HG03135 (cell line): ENCODE data around the gene ABHD17A.

Experiments
- ATAC-seq: cut with Tn5 transposase; IDR thresholded peaks from one replicate; pipeline ENCODE4 v1.9.1; 2021; ENCODE audit warnings: mild to moderate bottlenecking, moderate library complexity; ENCODE audit not compliant: unreplicated experiment

ABHD17A gene

DNA sequence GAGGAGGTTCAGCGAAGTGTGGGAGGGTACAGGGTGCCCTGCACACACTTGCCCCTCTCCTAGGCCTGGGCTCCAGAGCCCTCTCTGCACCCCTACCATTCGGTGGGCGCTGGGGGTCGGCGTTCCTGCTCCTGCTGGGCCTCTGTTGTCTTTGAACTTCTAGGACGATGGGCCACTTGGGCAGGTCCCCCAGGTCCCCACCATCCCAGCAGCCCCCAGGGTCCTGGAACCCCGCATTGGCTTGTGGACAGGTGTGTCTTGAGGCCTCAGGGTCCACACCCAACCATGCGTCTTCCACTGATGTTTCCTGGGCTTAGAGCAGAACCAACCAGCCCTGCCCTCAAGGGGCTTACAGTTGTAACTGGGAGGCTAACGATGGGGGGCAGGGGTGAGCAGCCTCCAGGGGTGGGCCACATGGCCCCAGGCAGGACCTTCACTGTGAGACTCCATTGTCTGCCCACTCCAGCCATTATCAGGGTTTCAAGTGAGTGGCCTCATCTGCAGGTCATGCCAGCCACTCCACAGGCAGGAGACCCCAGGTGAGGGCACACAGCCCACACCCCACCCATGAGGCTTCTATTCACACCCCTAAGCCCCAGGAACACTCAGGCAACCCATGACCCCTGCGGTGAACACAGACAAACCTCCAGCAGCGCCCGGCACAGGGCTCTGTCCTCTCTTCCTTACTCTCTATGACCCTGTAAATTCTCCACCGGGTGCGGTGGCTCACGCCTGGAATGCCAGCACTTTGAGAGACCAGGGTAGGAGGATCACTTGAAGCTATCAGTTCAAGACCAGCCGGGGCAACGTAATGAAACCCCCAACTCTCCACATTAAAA is 19.9 kb downstream of the ABHD17A start:
- no peak for ATAC-seq

- ATAC-seq = peak; percentile 33
Observed at GRCh38 chr19:1864480-1865171, 20.7 kb downstream of the ABHD17A start.

GRCh38 chr19:1863638-1864479 is 21.4 kb downstream of the ABHD17A start:
- ATAC-seq = peak; percentile 51

DNA sequence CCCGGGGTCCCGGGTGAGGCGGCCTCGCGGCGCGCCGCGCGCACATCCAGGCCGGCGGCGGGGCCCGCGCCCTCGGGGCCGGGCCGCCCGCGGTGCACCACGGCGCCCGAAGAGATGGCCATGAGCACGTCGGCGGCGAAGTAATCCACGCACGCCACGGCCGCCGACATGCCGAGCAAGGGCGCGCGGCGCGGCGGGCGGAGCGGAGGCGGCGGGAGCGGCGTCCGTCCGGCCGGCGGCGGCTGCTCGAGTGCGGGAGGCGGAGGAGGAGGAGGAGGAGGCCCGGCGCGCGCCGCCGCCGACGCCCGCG is 22.0 kb downstream of the ABHD17A start, which contains the start of gene KLF16:
TSS of gene KLF16 (minus strand) at position 252 of the 310 bp plus-strand sequence. CDS start at position 170, 82 bp downstream.
- ATAC-seq = no peak

DNA sequence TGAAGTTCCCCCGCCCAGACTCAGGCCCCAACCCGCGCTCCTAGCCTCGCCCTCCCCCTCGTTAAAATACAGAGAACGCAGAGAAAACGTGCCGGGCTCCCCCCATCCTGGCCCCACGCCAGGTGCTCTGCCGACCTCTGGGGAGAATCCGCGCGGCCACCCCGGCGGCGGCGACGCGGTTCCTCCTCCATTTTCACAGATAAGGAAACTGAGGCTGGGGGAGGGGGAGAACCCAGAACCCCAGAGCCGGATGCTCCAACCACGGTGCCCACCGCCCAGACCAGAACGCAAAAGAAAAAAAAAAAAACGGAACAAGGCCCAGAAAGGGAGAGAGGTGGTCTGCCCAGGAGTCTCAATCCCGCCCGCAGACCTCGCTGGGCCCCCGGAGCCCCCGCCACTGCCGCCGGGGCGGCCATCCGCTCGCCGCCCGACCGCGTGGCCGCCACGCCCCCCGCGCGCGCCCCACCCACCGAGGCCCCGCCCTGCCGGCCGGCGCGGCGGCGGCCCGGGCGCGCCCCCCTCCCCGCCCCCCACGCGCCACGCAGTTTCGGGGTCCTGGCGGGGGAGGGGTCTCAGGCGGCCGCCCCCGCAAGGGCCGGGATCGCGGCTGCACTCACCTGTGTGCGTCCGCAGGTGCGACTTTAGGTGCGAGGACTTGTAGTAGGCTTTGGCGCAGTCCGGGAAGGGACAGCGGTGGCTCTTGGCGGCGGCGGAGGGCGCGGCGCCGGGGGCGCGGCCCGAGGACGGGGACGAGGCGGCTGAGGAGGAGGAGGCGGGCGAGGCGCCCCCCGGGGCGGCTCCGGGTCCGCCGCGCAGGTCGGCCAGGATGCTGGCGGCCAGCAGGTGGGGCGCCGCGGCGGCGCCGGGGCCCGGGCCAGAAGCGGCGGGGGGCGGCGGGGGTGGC is 22.6 kb downstream of the ABHD17A start:
- peak; percentile 0 for ATAC-seq

DNA sequence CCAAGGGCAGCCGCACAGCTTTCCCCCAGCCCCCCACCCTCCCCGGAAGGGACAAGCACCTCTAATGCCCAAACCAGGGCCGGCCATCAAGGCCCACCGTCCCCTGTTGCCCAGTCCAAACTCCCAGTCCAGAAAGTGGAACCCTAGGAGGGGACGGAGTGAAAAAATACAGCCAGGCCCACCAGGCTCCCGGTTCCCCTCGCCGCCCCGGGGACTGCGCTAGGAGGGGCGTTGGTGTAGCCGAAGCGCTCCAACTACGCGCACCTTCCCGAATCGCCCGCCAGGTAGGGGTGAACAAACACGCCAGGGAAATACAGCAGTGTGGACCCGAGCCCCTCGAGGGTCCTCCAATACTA is 23.2 kb downstream of the ABHD17A start:
- ATAC-seq = no peak

GRCh38 chr19:1861599-1862031 is 23.7 kb downstream of the ABHD17A start:
- no peak for ATAC-seq

GRCh38 chr19:1860821-1861598 is 24.3 kb downstream of the ABHD17A start:
- ATAC-seq = no peak

DNA sequence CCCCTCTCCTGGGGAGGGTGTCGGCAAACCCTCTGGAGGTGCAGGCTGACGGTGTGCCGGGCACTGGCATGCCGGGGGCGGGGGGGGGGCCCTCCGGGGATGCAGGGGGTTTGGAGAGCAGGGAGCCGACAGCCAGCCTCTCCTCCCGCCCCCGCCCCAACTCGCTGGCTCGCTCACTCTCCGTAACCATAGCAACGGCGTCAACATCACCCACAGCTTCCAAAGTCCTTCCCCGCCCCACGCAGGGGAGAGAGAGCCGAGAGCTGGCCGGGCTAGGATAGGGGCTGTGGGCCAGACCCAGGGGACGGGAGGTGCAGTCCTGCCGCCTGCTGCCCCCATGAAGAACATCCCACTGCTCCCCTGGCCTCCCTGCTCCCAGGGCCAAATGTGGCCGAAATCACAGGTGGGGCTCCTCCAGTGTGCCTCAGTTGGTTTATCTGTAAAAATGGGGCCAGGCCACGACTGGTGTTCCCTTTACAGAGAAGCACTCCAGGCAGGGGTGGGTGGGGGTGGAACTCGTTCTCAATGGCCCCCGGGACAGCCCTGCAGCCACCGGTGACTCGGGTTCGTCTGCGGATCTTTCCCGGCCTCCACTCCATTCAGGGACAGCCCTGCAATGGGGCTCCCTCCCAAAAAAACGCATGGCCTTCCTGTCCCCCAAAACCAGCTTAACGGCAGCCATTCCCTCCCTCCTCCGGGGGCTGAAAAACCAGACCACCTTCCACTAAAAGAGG is 25.1 kb downstream of the ABHD17A start:
- ATAC-seq = no peak

- ATAC-seq = no peak
Observed at GRCh38 chr19:1859331-1859781, 25.9 kb downstream of the ABHD17A start.

DNA sequence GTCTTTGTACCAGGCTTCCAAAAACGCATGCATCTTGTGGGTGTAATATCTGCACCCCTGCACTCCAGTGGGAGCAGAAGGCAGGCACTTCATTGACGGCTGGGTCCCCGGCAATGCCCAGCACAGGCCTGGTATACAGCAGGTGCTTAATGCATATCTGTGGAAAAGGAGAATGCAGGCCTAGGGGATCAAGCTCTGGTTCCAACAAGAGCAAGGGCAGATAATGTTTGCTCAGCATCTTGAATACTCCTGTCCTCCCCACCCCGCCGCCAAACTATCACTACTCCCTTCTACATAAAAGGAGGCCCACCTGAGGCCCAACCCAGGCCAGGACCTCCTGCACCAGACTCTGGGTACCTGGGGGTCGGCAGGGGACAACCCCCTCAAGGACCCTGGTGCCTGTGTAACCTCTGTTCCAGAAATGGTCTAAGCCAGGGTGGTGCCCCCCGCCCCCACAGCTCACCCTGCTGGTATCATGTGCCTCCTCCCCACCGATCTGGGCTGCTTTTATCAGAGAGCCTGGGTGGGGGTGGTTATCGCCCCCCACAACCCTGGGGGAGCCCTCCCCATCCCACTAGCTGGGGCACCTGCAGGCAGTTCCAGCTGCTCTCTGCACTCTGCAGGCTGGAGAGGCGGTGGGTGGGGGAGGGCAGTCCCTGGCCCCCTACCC is 26.7 kb downstream of the ABHD17A start:
- ATAC-seq = no peak

- no peak for ATAC-seq
Observed at GRCh38 chr19:1857648-1858326, 27.5 kb downstream of the ABHD17A start.

DNA sequence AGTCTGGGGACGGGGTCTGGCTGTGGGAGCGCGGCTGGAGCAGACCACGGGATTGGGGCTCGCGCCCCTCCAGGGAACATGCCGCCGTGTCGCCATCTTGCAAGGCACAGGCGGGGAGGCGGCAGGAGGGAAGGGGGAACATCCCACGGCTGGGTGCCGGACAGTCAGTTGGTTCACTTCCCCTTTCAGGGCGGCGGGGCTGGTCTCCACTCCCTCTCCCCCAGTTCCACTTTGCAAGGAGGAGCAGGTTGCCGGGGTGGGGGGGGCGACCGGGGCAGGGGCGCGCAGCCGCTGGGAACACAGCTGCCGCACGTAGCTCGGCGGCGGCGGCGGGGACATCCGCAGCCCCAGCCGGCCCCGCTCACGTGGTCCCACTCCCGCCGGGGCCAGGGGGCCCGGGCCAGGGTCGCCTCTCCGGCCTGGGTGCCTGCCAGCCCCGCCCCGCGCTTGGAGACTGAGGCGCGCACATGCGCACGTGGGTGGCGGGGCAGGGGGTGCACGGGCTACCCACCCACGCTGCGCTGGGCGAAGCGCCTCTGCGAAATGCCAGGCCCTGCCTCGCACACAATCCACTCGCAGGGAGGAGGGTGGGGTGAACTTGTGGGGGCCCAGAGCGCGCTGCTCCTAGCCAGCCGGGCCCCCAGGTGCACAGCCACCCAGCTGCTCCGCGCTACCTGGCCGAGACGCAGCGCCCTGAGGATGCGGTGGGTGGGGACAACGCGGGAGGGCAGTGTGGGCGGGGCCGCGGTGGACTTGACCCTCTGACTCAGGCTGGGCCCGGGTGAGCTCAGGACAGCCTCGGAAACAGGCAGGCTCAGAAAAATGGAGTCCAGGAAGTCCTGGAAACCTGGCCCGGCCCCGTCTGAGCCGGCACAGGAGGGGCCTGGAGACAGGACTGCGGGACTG is 28.3 kb downstream of the ABHD17A start:
- no peak for ATAC-seq

- ATAC-seq = no peak
Observed at GRCh38 chr19:1856345-1856697, 29.0 kb downstream of the ABHD17A start.

DNA sequence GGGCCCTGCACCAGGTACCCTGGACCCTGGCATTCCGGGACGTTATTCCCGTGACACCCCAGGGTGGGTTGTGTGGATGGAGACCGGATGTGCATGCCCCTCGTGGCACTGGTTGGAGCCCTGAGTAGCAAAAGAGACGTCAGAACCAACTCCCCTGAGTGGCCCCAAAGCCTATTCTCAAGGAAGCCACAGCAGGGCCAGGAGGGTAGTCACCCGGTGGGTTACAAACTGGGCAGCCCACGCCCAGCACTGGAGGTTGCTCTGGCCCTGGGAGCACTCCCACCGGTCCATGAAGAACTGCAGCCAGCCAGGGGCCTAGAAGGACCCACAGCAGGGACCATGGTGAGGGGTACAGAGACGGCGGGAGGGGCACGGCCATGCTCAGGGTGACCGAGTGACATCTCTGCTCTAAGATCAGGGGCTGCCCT is 29.5 kb downstream of the ABHD17A start:
- no peak for ATAC-seq

- ATAC-seq = peak; percentile 49
Observed at GRCh38 chr19:1855040-1855827, 30.1 kb downstream of the ABHD17A start.
